Measurements from ENCODE around the gene MXRA8.
"Not testable (repeated sequence)": the region's sequence is repeated elsewhere in the genome, so short reads cannot be mapped to it uniquely, and the experiment has no call there.

MXRA8 gene

GRCh38 chr1:1320666-1321448 lies 37.5 kb downstream of the MXRA8 start:
- DNase-seq (ENCODE audit: extremely low spot score) = no peak
- ChIA-PET CTCF (interaction anchor here (0.6 kb wide), 1 partner anchor 15 kb away, joined by 3 read pairs; no protein-coding TSS in a partner anchor), POLR2A (no interaction called here)
- TF ChIP-seq L3MBTL2 (conservative IDR thresholded peaks at IDR 0.05) (no peak), LEF1 (IDR thresholded peaks at IDR 0.05; ENCODE audit: borderline replicate concordance) (no peak), FOXM1 (IDR thresholded peaks at IDR 0.05; ENCODE audit: borderline replicate concordance) (no peak), BHLHE40 (IDR thresholded peaks at IDR 0.05; ENCODE audit: borderline replicate concordance) (no peak), SP1 (IDR thresholded peaks at IDR 0.05) (no peak), FOXK2 (IDR thresholded peaks at IDR 0.05) (no peak), ARNT (IDR thresholded peaks at IDR 0.05) (no peak), PKNOX1 (IDR thresholded peaks at IDR 0.05) (no peak), ZNF384 (IDR thresholded peaks at IDR 0.05) (no peak), FOXA1 (IDR thresholded peaks at IDR 0.05) (no peak), SUZ12 (IDR thresholded peaks at IDR 0.05) (no peak), NFRKB (IDR thresholded peaks at IDR 0.05) (no peak), ELF4 (IDR thresholded peaks at IDR 0.05) (no peak)

- TF ChIP-seq SP1 (IDR thresholded peaks at IDR 0.05) = no peak
- ChIA-PET POLR2A (interaction anchor here (0.9 kb wide), 2 partner anchors 10 to 56 kb away, joined by 3 read pairs; partner anchors contain the start of gene AURKAIP1), CTCF (no interaction called here)
- DNase-seq (ENCODE audit: extremely low spot score) = no peak
These were observed 38.8 kb downstream of the MXRA8 start for GRCh38 chr1:1319646-1319941.

GRCh38 chr1:1318777-1319645 lies 39.3 kb downstream of the MXRA8 start:
- DNase-seq (ENCODE audit: extremely low spot score) = no peak
- no peak for TF ChIP-seq CTBP1 (IDR thresholded peaks at IDR 0.05; ENCODE audit: borderline replicate concordance)
- TF ChIP-seq ZNF384 (IDR thresholded peaks at IDR 0.05) = no peak
- no peak for TF ChIP-seq BHLHE40 (IDR thresholded peaks at IDR 0.05; ENCODE audit: borderline replicate concordance)
- no peak for TF ChIP-seq L3MBTL2 (conservative IDR thresholded peaks at IDR 0.05)
- TF ChIP-seq SP1 (IDR thresholded peaks at IDR 0.05) = no peak
- CTCF ChIA-PET = no interaction called here
- POLR2A ChIA-PET = interaction anchor here (0.9 to 1.0 kb wide), 2 partner anchors 9 to 10 kb away, joined by 3 read pairs; no protein-coding TSS in a partner anchor

GRCh38 chr1:1318131-1318652 lies 40.2 kb downstream of the MXRA8 start:
- POLR2A ChIA-PET = interaction anchor here (1.0 kb wide), 1 partner anchor 9 kb away, joined by 3 read pairs; no protein-coding TSS in a partner anchor
- CTCF ChIA-PET = no interaction called here
- TF ChIP-seq NFRKB (IDR thresholded peaks at IDR 0.05) (no peak), SP1 (IDR thresholded peaks at IDR 0.05) (no peak), TARDBP (IDR thresholded peaks at IDR 0.05) (no peak), HDGF (IDR thresholded peaks at IDR 0.05; ENCODE audit: borderline replicate concordance) (no peak), ZNF384 (IDR thresholded peaks at IDR 0.05) (no peak), L3MBTL2 (conservative IDR thresholded peaks at IDR 0.05) (no peak), ELF4 (IDR thresholded peaks at IDR 0.05) (no peak), ARNT (IDR thresholded peaks at IDR 0.05) (no peak), BHLHE40 (IDR thresholded peaks at IDR 0.05; ENCODE audit: borderline replicate concordance) (no peak), FOXM1 (IDR thresholded peaks at IDR 0.05; ENCODE audit: borderline replicate concordance) (no peak), CTBP1 (IDR thresholded peaks at IDR 0.05; ENCODE audit: borderline replicate concordance) (no peak), FOXK2 (IDR thresholded peaks at IDR 0.05) (no peak), FOXA1 (IDR thresholded peaks at IDR 0.05) (no peak), LEF1 (IDR thresholded peaks at IDR 0.05; ENCODE audit: borderline replicate concordance) (no peak), PKNOX1 (IDR thresholded peaks at IDR 0.05) (no peak), SUZ12 (IDR thresholded peaks at IDR 0.05) (no peak)
- no peak for DNase-seq (ENCODE audit: extremely low spot score)

- no peak for TF ChIP-seq ELF4 (IDR thresholded peaks at IDR 0.05)
- TF ChIP-seq LEF1 (IDR thresholded peaks at IDR 0.05; ENCODE audit: borderline replicate concordance) = no peak
- no peak for TF ChIP-seq L3MBTL2 (conservative IDR thresholded peaks at IDR 0.05)
- no peak for TF ChIP-seq SUZ12 (IDR thresholded peaks at IDR 0.05)
- no peak for TF ChIP-seq FOXM1 (IDR thresholded peaks at IDR 0.05; ENCODE audit: borderline replicate concordance)
- no peak for TF ChIP-seq BHLHE40 (IDR thresholded peaks at IDR 0.05; ENCODE audit: borderline replicate concordance)
- TF ChIP-seq ZNF384 (IDR thresholded peaks at IDR 0.05) = no peak
- no peak for TF ChIP-seq FOXK2 (IDR thresholded peaks at IDR 0.05)
- TF ChIP-seq FOXA1 (IDR thresholded peaks at IDR 0.05) = no peak
- TF ChIP-seq NFRKB (IDR thresholded peaks at IDR 0.05) = no peak
- TF ChIP-seq CTBP1 (IDR thresholded peaks at IDR 0.05; ENCODE audit: borderline replicate concordance) = no peak
- no peak for TF ChIP-seq PKNOX1 (IDR thresholded peaks at IDR 0.05)
- TF ChIP-seq ARNT (IDR thresholded peaks at IDR 0.05) = no peak
- no peak for TF ChIP-seq SP1 (IDR thresholded peaks at IDR 0.05)
- TF ChIP-seq TARDBP (IDR thresholded peaks at IDR 0.05) = no peak
- no peak for TF ChIP-seq HDGF (IDR thresholded peaks at IDR 0.05; ENCODE audit: borderline replicate concordance)
- DNase-seq (ENCODE audit: extremely low spot score) = no peak
- CTCF ChIA-PET = no interaction called here
- POLR2A ChIA-PET = no interaction called here
These were observed 40.9 kb downstream of the MXRA8 start for GRCh38 chr1:1317420-1317819.

GRCh38 chr1:1316199-1316598 lies 42.2 kb downstream of the MXRA8 start:
- CTCF ChIA-PET; DNase-seq (ENCODE audit: extremely low spot score): not testable (repeated sequence)
- POLR2A ChIA-PET = interaction anchor here (3.3 kb wide), 1 partner anchor 11 kb away, joined by 8 read pairs; no protein-coding TSS in a partner anchor

All from HEK293T (cell line).